T follicular helper cell (primary cell): ENCODE measurements around the gene PEX11B.

Experiments
- DNase-seq: peaks from one replicate; pipeline ENCODE4 v3.0.0-alpha.2; 2020; ENCODE audit warnings: low read depth
- total RNA-seq, 2 experiments: gene quantifications; one replicate each; lab custom pipeline; 2026; lab: John Stamatoyannopoulos, UW

The PEX11B gene
- total RNA-seq = 21.5 to 32.2 reads per million in 2 experiments

GRCh38 chr1:145918144-145918991, at the start of gene PEX11B:
PEX11B (minus strand) TSS chr1:145918717; CDS start chr1:145918688, 29 bp downstream.
- peak; percentile 89 for DNase-seq

- DNase-seq = no peak
Measured at GRCh38 chr1:145967288-145967687, 48.8 kb upstream of the PEX11B start.

- DNase-seq = no peak
Measured at GRCh38 chr1:145965119-145965744, 46.7 kb upstream of the PEX11B start.

GRCh38 chr1:145964328-145965118, 46.0 kb upstream of the PEX11B start, which contains the start of the genes ANKRD34A and POLR3GL:
ANKRD34A (minus strand) TSS chr1:145964575; CDS start chr1:145961759, 2,816 bp downstream.
POLR3GL (plus strand) TSS chr1:145964690; CDS start chr1:145974866, 10,176 bp downstream.
- DNase-seq = peak; percentile 86

GRCh38 chr1:145963265-145964019, 44.9 kb upstream of the PEX11B start:
- no peak for DNase-seq

- peak; percentile 20 for DNase-seq
Measured at GRCh38 chr1:145962157-145963102, 43.9 kb upstream of the PEX11B start.

- DNase-seq = peak; percentile 21
Measured at GRCh38 chr1:145961425-145962156, 43.1 kb upstream of the PEX11B start.

- no peak for DNase-seq
Measured at GRCh38 chr1:145961109-145961424, 42.5 kb upstream of the PEX11B start.

- peak; percentile 43 for DNase-seq
Measured at GRCh38 chr1:145960468-145961108, 42.1 kb upstream of the PEX11B start.

GRCh38 chr1:145959957-145960467, 41.5 kb upstream of the PEX11B start:
- DNase-seq = no peak

- no peak for DNase-seq
Measured at GRCh38 chr1:145959333-145959732, 40.8 kb upstream of the PEX11B start.

GRCh38 chr1:145958734-145959133, 40.2 kb upstream of the PEX11B start:
- no peak for DNase-seq

GRCh38 chr1:145957443-145958319, 39.2 kb upstream of the PEX11B start, which contains the start of gene LIX1L:
LIX1L (minus strand) TSS chr1:145958017; CDS start chr1:145957927, 90 bp downstream.
- peak; percentile 93 for DNase-seq

GRCh38 chr1:145956781-145957442, 38.4 kb upstream of the PEX11B start:
- no peak for DNase-seq

GRCh38 chr1:145956361-145956760, 37.8 kb upstream of the PEX11B start:
- DNase-seq = no peak

GRCh38 chr1:145955436-145955835, 36.9 kb upstream of the PEX11B start:
- no peak for DNase-seq

- DNase-seq = no peak
Measured at GRCh38 chr1:145953861-145954260, 35.3 kb upstream of the PEX11B start.
